HG03520 (cell line): Measurements from ENCODE around the gene FYN.

ENCODE experiments used
- ATAC-seq: cut with Tn5 transposase; IDR thresholded peaks from one replicate; pipeline ENCODE4 v1.9.1; 2021; ENCODE audit warnings: mild to moderate bottlenecking, moderate library complexity; ENCODE audit not compliant: unreplicated experiment

Gene FYN

DNA sequence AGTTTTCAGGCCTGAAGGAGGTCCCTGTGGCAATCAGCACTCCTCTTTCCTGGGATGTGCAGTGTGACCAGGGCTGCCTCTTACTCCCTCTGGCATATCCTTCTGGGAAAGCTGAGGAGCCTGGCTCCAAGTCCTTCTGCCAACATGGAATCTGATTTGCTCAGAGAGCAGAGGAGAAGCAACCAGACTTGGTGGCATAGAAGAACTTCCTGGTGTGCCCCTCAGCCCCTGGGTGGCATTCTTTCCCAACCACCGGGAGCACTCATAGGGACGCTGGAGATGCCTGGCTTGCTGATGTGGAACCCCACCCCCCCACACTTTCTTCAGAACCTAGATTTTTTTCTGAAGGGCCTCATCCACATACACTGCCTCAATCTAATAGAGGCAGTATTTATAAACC is 160.0 kb downstream of the FYN start:
- no peak for ATAC-seq

DNA sequence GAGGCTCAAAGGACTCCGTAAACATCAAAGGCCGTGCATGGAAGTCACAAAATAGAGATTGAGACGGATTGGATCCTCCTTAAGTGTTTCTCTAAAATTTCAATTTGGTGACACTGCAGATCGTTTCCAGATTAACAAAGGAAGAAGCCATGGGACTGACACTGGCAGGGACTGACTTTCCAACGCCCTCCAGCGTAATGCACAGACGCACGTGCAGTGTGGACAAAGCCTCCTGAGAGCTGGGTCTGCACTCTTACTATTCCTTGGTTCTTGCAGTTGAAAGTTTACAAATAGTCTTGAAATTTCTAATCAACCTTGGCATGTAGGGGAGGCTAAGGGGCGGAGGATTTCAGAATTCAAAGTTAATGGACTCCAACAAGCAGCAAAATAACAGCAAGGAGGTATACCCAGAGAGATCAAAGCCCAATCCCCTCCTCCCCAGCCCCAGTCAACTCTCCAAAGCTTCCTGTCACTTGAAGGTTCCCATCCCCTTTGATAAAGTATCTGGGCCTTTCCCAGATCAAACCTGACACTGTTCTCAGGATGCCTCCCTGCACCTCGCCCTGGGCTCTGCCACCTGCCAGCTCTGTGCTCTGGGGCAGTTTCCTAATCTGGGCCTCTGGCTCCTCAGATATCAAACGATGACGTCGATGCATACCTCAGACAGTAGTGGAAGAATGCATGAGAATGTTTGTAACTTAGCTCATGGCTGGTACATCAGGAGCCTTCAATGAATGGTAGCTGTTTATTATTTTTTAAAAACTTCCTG is 161.1 kb downstream of the FYN start:
- no peak for ATAC-seq

DNA sequence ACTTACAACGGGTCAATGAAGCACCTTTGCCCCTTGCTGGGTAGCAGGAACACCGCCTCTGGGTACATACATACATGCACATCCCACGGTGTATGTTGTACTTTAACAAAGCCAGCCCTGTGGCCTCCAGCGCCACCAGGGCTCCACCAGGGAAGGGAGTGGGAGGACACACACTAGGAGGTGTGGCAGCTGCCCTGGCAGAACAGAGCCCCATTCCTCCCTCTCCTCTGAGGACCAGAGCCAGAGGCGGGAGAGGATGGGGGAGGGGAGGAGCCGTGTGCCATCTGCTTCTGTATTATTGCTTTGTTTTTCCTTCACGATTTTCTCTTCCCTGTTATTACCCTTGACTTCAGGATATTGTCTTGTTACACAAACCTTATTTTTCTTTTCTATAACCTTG is 161.8 kb downstream of the FYN start:
- no peak for ATAC-seq

DNA sequence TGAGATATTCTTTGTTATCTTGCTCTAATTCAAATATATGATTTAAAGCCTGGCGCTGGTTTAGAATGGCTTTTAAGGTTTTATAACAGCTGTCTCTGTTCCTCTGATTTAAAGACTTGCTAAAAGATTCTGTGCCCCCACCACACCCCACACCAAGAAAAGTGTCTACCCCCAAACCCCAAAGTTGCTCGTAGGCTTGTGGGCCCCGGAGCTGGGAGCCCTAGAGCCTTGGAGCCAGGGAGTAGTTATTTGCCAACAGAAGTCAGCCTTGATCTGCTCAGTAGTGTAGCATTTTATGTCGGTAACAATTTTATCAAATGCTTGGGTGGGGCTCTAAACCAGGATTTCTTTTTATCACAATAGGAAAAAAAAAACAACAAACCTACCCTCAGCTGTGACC is 162.3 kb downstream of the FYN start:
- ATAC-seq, result no peak

DNA sequence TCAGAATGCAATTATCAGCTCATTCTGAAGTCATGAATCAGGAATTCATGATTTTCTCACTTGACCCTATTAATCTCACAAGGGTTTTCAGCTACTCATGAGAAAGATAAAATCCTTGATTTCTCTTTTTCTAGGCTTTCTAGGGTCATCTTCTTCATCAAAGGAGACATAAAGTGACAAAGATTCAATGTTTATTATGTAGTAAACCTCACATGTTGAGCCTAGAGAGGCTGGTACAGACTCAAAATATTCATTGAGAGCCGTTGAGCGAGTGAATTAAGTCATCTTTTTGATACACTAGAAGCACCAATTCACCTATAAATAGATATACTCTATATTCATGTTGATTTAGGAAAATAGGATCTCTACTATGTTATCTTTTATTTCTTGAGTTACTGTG is 162.8 kb downstream of the FYN start:
- ATAC-seq, result no peak

DNA sequence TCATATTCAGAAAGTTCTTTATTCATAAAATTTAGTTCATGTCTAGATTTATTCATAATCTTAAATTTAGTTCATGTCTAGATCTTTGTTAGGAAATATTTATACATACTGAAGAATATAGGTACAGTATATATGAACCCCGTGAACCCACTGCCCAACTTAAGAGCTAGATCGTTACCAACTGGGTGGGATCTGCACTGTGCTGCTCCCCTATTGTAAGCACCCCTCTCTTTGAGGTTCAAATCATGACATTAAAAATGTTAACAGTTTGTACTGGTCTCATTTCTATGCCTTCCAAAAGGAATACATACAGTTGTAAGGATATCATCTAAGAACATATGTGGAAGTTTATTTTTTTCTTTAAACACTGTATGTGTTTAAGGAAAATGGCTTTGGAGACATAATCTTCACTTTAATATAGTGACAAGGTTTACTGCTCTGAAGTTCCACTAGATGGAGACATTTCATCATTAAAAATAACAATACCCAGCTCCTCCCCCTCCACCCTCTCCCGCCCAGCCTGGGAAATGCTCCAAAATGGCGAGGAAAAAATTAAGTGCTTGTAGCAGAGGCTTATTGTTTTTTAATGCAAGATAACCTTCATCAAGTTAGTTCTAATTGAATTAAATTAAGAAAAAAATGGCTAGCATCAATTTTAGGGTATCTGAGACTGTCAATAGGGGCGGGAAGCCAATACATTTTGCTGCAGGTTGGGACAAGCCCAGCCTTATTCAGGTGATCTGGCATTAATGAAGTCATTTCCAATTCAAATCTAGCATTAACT is 163.4 kb downstream of the FYN start:
- ATAC-seq, result peak; percentile 80

DNA sequence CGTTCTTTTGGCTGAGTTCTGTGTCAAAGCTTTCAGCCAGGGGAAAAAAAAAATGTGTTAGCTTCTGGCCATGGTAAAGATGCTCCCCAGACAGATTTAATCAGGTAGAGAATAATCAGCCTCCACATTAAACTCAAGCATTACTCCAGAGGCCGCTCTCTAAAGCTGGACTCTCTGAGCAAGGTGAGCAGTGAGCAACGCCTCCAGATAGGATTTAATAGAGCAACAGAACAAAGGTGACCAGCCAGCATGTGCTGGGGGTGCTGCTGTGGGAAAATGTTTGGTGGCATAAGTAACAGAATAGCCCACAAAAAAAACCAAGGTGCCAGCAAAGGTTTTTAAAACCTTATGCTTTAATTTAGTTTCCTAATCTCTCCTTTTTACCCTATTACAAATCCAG is 164.1 kb downstream of the FYN start:
- ATAC-seq, result no peak

DNA sequence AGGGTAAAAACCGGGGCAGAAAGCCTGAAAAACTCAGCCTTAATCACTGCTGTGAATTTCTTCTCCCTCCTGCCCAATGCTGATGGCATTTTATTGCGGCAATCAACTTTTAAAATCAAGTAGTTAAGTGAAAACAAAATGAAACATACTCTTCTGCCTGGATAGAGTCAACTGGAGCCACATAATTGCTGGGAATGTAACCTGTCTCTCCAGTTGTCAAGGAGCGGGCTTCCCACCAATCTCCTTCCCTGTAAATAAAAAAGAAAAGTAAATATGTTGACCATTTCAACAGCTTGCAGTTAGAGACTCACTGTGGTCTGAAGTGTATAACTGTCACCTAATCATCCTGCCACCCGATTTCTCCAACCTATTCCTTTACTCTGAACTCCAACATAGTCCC is 165.5 kb downstream of the FYN start:
- no peak for ATAC-seq

DNA sequence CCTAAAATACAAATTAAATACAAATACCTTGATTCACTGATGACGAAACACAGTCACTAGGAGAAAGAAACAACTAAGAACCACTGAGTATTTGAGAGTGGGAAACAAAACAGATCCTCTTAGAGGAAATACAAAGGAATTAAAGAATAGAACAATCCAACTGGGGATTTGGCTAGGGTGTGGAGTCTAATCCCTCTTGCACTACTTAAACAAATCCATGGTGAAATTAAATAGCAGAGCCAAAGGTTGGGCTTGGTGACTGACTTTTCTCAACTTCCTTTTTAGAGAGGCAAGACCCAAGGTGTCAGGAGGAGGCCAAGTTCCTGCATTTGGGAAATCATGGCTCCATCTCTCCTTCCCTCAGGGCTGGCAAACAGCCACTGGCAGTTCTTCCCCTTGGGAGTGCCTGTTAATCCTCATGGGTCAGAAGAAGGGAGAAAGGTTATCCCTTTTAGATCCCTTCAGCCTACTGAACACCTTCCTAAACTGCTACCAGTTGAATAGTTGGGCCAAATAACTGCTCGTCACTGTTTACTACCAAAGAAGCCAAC is 166.3 kb downstream of the FYN start:
- no peak for ATAC-seq

DNA sequence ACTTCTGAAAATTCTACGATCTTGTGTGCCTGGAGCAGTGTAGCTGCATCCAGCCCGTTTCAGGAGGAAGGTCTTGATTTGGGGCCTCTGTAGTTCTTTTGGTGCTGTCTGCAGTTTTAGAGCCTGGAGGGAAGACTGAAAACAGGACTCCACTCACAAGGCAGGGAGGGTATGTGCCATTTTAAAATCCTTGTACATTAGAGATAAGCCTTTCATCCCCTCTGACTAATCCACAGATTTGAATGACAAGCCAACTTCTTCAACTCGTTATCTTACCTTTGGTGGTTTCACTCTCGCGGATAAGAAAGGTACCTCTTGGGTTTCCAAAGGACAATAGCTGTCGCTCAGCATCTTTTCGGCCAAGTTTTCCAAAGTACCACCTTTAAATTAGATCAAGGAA is 169.5 kb downstream of the FYN start:
- no peak for ATAC-seq

DNA sequence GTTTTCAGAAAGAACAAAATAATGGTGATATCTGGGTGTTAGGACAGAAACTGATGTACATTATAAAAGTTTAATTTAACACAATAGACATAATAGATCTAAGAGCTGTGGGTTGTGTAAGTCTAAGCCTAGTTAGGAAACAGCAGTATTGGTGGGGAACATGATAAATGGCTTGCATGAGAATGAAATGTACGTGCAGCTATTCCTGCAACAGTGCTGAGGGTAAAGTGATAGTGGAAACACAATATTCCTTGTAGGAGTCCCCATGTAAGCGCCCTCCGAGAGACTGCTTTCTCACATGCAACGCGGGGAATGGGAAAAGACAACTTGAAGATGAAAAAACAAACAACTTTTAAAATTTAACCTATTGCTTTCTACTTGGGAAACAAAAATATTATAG is 171.0 kb downstream of the FYN start:
- ATAC-seq, result no peak

DNA sequence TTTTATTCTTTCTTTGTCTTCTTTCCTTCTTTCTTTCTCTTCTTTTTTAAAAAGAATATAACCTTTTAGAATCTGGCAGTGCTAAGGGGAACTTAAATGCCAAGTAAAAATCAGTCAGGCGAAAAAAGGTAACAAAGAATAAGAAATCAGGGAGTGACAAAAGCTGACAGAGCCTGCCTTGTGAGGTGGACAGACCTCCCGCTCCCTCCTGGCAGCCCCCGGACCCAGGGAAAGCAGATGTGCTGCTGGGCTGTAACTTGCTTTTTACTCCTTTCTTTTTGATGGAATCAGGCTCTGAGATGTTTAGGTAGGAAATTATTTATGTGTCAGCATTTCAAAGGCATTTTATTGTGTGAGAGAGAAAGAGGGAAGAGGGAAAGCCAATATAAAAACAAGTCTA is 172.1 kb downstream of the FYN start:
- ATAC-seq, result no peak

DNA sequence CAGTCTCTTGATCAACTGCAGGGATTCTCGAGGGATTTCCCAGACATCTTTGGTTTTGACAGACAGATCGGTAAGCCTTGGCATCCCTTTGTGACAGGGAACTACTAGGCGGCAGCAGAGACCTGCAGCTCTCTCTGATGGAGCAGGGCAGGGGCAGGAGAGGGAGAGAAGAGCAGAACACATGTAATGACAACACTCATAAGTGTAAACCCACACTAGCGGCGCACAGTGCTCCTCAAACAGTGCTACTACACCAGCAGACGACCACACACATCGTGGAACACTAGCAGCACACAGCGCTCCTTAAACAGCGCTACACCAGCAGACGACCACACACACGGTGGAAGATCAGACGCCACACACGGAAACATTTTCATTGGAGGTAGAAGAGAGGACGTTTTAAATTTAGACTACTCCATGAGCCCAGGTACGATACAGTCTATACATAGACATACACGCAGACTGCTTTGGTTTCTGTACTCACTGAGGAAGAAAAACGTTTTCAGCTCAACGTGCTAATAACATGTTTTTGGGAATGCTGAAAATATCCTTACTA is 173.0 kb downstream of the FYN start:
- no peak for ATAC-seq

DNA sequence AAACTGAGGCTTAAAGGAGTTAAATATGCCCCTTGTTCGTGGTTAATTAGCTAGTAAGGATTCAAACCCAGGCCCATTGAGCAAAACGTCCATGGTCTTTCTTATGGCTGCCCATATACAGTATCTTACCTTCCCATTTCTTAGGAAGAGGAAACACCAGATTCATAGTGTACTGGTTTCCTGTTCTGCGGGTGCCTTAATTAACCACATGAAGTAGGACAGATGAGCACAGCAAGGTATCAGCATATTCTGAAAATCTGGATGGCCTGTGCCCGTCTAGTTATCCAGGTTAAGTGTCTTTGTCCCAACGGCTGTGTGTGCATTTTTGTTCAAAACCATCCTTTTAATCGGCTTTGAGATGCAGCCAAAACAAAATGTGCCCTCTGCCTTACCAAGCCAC is 174.1 kb downstream of the FYN start:
- ATAC-seq, result no peak

DNA sequence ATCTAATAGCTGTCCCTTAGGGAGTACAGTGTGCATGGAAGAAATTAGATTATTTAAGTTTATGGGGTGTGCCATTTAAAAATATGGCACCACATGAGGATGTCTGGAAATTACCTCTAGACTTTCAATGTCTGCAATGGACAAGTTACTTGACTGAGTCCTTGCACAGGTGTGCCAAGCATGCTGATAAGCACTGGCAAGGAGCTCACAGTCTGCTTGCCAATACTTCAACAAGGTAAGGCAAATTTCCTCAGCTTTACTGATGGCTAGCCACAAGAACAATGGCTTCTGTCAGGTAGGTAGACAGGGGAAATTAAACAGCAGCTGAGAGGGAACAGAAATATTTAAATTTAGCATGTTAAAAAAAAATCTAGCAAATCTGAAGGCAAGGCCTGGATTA is 176.4 kb downstream of the FYN start:
- ATAC-seq, result no peak

DNA sequence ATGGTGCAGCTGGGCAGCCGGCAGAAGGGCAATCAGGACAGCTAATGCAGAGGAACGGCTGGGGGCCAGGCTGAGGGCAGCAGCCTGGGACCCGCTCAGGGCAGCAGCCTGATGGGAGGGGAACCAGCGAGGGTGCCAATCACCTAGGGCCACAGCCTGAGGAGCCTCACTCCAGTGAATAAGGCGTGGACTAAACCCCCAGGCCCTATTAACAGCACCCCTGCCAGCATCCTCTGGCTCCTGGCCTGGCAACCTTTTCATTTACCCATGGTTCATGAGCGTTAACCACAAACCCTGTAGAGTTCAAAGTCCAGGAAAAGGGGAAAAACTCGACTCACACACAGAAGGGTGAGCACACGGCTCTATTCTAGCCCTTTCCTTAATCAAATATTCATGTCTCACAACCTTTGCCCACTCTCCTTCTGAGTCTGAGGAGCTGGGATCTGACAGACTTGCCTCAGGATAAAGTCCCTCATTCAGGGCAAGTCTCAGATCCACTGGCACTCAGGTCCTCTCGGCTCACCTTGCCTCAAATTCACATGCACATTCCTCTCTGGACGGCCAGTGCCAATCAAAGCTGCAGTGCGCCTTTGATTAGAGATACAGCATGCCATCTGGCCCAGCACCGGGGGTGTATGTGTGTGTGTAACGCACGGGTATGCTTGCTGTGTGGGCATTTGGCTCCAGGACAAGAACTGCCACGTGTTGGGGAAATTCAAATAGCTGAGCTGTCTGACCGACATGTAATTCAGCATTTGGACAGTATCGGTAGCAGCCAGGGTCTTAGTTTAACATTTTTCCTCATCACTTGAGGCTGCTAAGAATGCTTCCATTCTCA is 180.7 kb downstream of the FYN start:
- no peak for ATAC-seq

DNA sequence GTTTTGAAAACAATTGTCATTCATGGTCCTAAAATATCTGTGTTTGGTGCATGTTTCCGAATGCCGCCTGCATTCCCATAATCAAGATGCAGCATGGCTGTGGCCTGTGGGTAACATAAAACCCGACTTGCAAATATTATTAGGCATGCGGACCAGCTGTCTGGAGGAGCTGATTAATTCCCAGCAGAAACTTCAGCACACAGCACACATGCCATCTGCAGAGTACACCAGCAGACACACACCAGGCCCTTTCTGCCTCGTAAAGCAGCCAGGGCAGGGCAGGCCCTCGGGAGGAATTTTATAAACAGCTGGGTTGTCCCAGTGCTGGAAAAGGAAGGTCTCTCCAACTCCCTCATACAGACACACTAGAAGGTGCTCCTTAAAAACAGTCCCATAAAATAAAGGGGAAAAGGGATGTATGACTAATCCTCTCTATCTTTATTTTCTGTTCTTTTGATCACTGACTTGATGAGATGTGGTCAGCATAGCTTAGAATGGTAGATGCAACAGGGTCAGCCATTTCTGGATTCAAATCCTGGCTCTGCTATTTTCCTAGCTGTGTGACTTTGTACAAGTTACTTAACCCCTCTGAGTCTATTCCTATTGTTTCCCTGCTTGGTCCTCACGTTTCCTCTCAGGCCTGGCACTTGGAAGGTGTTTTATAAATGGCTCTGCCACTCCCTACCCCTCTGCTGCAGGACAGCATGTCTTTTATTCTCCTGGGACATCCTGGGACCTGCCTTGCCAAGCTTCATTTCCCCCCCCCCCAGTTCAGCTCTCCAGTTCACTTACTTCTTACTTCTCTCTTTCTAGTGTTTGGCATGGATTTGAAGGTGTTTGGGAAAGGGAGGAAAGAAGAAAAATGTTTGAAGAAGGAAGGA is 181.7 kb downstream of the FYN start:
- no peak for ATAC-seq

DNA sequence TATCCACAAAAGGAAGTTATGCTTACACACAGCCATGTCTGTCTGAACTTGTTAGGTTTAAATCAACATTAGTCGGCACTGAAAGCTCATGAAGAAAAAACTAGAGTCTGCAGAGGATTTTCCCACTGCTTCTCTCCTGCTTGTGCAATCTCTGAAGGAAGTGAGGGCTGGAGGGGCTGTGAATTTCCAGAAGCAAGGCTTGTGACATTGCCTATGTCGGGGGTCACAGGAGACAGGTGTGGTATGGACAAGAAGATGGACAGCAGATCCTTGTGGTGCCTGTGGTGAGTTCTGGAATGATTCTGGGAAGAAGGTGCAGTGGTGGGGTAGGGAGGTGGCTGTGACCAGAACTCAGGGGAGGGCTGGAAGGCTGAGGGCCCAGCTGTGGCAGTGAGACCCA is 183.3 kb downstream of the FYN start:
- ATAC-seq, result no peak

DNA sequence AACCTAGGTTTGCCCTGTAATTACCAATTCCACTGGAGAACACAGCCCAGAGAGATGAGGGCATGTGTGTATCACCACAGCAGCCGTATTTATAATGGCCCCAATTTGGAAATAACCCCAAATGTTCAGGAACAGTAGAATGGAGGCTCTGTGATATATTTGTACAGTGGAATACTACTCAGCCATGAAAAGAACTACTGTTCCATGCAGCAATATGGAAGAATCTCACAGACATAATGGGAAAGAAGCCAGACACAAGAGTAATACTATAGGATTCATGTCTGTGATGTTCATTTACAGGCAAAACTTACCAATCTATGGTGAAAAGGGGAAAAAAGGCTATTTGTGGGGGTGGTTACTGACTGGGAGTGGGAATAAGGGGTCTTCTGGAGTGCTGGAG is 183.8 kb downstream of the FYN start:
- no peak for ATAC-seq

DNA sequence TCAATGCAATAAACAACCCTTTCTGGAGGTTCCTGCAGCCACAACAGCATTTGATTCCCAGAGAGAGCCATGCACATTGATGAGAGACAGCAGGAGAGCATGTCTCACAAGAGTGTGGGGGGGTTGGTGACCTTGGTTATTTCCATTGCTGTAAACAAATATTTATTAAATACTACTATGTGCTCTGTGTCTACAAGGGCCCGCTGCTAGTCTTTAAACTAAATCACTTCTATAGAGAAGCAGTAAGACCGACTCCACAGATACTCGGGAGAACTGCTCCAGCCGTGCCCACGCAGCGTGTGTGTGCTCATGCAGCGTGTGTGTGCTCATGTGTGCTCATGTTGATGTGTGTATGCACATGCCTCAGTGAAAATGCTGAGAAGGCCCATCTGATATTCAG is 184.9 kb downstream of the FYN start:
- no peak for ATAC-seq
